ENCODE data around the gene SLC24A4. TPM values are rescaled to one million over a fixed set of nuclear protein-coding genes. Genes with fewer than 3 reads are reported as not detected.

SLC24A4 gene
- total RNA-seq, 1 experiment from 2014 or later: not detected

GRCh38 chr14:92426237-92426636 is 103.3 kb downstream of the SLC24A4 start:
- TF ChIP-seq, protein P1, sequence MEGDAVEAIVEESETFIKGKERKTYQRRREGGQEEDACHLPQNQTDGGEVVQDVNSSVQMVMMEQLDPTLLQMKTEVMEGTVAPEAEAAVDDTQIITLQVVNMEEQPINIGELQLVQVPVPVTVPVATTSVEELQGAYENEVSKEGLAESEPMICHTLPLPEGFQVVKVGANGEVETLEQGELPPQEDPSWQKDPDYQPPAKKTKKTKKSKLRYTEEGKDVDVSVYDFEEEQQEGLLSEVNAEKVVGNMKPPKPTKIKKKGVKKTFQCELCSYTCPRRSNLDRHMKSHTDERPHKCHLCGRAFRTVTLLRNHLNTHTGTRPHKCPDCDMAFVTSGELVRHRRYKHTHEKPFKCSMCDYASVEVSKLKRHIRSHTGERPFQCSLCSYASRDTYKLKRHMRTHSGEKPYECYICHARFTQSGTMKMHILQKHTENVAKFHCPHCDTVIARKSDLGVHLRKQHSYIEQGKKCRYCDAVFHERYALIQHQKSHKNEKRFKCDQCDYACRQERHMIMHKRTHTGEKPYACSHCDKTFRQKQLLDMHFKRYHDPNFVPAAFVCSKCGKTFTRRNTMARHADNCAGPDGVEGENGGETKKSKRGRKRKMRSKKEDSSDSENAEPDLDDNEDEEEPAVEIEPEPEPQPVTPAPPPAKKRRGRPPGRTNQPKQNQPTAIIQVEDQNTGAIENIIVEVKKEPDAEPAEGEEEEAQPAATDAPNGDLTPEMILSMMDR (IDR thresholded peaks at IDR 0.05; ENCODE audit: unreplicated experiment): no peak
- H3K4me3 Mint-ChIP-seq (ENCODE audit: unreplicated experiment): no peak overlapping the region
- BruUV-seq (replicated peaks): no TSS peak
- H3K27me3 Mint-ChIP-seq (ENCODE audit: insufficient read depth, unreplicated experiment): no peaks in the 10 kb centered on the region
- ChIA-PET CTCF (no interaction called here), POLR2A (no interaction called here)
- intact Hi-C loops (cut with micrococcal nuclease): no loop called here
- DNase-seq (ENCODE audit: unreplicated experiment): no peak
- peaks cover 7% of the 10 kb centered on the region for H3K4me1 Mint-ChIP-seq (ENCODE audit: insufficient read depth, unreplicated experiment)
- no peaks in the 10 kb centered on the region for H3K36me3 Mint-ChIP-seq (ENCODE audit: insufficient read depth, unreplicated experiment)
- H3K27ac Mint-ChIP-seq (ENCODE audit: low read depth, unreplicated experiment): no peak overlapping the region
- peaks cover 4% of the 10 kb centered on the region for H3K9me3 Mint-ChIP-seq (ENCODE audit: unreplicated experiment)

DNA sequence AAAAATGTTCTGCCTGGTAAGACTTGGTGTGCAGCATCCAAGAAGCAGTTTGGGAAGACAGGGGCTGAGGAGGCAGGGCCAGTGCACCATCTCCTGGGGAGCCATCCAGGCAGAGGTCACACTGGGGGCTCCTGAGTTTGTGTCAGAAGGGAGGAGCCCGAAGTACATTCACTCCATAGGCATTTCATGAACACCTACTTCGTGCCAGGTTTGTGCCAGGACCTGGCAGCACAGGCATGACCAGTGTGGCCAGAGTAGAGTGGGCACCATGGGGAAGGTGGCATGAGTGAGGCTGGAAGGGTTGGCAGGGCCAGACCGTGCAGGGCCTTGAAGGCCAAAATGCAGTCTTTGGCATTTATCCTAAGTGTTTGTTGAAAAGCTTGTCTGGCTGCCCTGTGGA is 104.1 kb downstream of the SLC24A4 start:
- Mint-ChIP-seq H3K9me3 (ENCODE audit: unreplicated experiment) (peaks cover 4% of the 10 kb centered on the region), H3K4me3 (ENCODE audit: unreplicated experiment) (no peak overlapping the region), H3K27ac (ENCODE audit: low read depth, unreplicated experiment) (no peak overlapping the region), H3K36me3 (ENCODE audit: insufficient read depth, unreplicated experiment) (no peaks in the 10 kb centered on the region), H3K27me3 (ENCODE audit: insufficient read depth, unreplicated experiment) (no peaks in the 10 kb centered on the region), H3K4me1 (ENCODE audit: insufficient read depth, unreplicated experiment) (peaks cover 7% of the 10 kb centered on the region)
- no TSS peak for BruUV-seq (replicated peaks)
- ChIA-PET POLR2A (interaction anchor here (0.5 kb wide), 1 partner anchor 63 kb away, joined by 4 read pairs; no protein-coding TSS in a partner anchor), CTCF (no interaction called here)
- TF ChIP-seq, protein P1 (IDR thresholded peaks at IDR 0.05; ENCODE audit: unreplicated experiment): no peak
- intact Hi-C loops (cut with micrococcal nuclease): no loop called here
- no peak for DNase-seq (ENCODE audit: unreplicated experiment)

- ChIA-PET POLR2A (no interaction called here), CTCF (interaction anchor here (0.7 kb wide), 1 partner anchor 168 kb away, joined by 4 read pairs; no protein-coding TSS in a partner anchor)
- Mint-ChIP-seq H3K27ac (ENCODE audit: low read depth, unreplicated experiment) (no peak overlapping the region), H3K4me3 (ENCODE audit: unreplicated experiment) (no peak overlapping the region), H3K9me3 (ENCODE audit: unreplicated experiment) (peaks cover 7% of the 10 kb centered on the region), H3K36me3 (ENCODE audit: insufficient read depth, unreplicated experiment) (no peaks in the 10 kb centered on the region), H3K4me1 (ENCODE audit: insufficient read depth, unreplicated experiment) (peaks cover 7% of the 10 kb centered on the region), H3K27me3 (ENCODE audit: insufficient read depth, unreplicated experiment) (no peaks in the 10 kb centered on the region)
- TF ChIP-seq, protein P1 (IDR thresholded peaks at IDR 0.05; ENCODE audit: unreplicated experiment): no peak
- no TSS peak for BruUV-seq (replicated peaks)
- DNase-seq (ENCODE audit: unreplicated experiment): no peak
- intact Hi-C loops (cut with micrococcal nuclease): no loop called here
These were observed 107.7 kb downstream of the SLC24A4 start for GRCh38 chr14:92430686-92431085.

- no peak for DNase-seq (ENCODE audit: unreplicated experiment)
- ChIA-PET POLR2A (no interaction called here), CTCF (interaction anchor here (0.7 kb wide), 1 partner anchor 168 kb away, joined by 4 read pairs; no protein-coding TSS in a partner anchor)
- TF ChIP-seq, protein P1 (IDR thresholded peaks at IDR 0.05; ENCODE audit: unreplicated experiment): no peak
- peaks cover 7% of the 10 kb centered on the region for H3K9me3 Mint-ChIP-seq (ENCODE audit: unreplicated experiment)
- H3K36me3 Mint-ChIP-seq (ENCODE audit: insufficient read depth, unreplicated experiment): no peaks in the 10 kb centered on the region
- H3K4me3 Mint-ChIP-seq (ENCODE audit: unreplicated experiment): no peak overlapping the region
- no TSS peak for BruUV-seq (replicated peaks)
- intact Hi-C loops (cut with micrococcal nuclease): no loop called here
- no peak overlapping the region for H3K27ac Mint-ChIP-seq (ENCODE audit: low read depth, unreplicated experiment)
- peaks cover 3% of the 10 kb centered on the region for H3K4me1 Mint-ChIP-seq (ENCODE audit: insufficient read depth, unreplicated experiment)
- no peaks in the 10 kb centered on the region for H3K27me3 Mint-ChIP-seq (ENCODE audit: insufficient read depth, unreplicated experiment)
These were observed 108.3 kb downstream of the SLC24A4 start for GRCh38 chr14:92431199-92431725.

All from MCF 10A (cell line).